Fibroblast of lung (primary cell): ENCODE measurements around the gene UTP25.

Experiments used
- EZH2 ChIP-seq: IDR thresholded peaks from 2 replicates; pipeline ENCODE4 v1.5.1; 2012; ENCODE audit warnings: low read length, control low read depth, mild to moderate bottlenecking; ENCODE audit errors: missing control alignments
- TF ChIP-seq, protein P1 (sequence below), 2 donors: IDR thresholded peaks in 1 of 2; conservative IDR thresholded peaks in 1 of 2; 1 replicate in 1 of 2; 2 replicates in 1 of 2; pipeline ENCODE4 v1.5.1; 2011 to 2012; ENCODE audit warnings: low read length in 2 of 2, control low read depth in 1 of 2, inconsistent platforms in 1 of 2, low read depth in 1 of 2, mild to moderate bottlenecking in 1 of 2

DNA sequence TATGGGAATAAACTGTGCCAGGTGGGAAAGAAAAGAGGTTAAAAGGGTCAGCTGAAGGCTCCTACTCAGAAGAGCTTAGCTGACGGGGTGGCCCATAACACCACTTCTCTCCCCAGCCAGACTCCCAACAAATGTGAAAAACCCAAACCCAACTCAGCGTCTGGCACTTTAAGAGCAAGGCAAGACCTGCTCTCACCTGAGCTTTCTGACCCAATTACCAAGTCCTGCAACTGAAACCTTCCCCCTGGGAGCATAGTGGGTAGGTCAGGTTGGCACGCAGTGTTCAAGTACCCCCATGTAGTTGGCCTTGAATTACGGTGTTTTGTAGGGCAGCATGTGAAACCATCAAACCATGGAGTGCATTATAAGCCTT is 25.0 kb upstream of the UTP25 start:
- TF ChIP-seq, protein P1, sequence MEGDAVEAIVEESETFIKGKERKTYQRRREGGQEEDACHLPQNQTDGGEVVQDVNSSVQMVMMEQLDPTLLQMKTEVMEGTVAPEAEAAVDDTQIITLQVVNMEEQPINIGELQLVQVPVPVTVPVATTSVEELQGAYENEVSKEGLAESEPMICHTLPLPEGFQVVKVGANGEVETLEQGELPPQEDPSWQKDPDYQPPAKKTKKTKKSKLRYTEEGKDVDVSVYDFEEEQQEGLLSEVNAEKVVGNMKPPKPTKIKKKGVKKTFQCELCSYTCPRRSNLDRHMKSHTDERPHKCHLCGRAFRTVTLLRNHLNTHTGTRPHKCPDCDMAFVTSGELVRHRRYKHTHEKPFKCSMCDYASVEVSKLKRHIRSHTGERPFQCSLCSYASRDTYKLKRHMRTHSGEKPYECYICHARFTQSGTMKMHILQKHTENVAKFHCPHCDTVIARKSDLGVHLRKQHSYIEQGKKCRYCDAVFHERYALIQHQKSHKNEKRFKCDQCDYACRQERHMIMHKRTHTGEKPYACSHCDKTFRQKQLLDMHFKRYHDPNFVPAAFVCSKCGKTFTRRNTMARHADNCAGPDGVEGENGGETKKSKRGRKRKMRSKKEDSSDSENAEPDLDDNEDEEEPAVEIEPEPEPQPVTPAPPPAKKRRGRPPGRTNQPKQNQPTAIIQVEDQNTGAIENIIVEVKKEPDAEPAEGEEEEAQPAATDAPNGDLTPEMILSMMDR (conservative IDR thresholded peaks at IDR 0.05 in 1 of 2, IDR thresholded peaks at IDR 0.05 in 1 of 2; ENCODE audit: low read depth in 1 of 2, low read length in 2 of 2), result no peak
- TF ChIP-seq EZH2, result no peak
